NCI-H2227 (cell line): ENCODE measurements around the gene CHN2.
A peak's percentile ranks its signal among the peaks of the same experiment; 100 is the strongest.

Experiments
- DNase-seq: peaks from one replicate; lab custom pipeline; 2025; ENCODE audit not compliant: unreplicated experiment; lab: John Stamatoyannopoulos, UW

Gene CHN2

GRCh38 chr7:29304756-29305155 is 110.2 kb downstream of the CHN2 start:
- DNase-seq = no peak

DNA sequence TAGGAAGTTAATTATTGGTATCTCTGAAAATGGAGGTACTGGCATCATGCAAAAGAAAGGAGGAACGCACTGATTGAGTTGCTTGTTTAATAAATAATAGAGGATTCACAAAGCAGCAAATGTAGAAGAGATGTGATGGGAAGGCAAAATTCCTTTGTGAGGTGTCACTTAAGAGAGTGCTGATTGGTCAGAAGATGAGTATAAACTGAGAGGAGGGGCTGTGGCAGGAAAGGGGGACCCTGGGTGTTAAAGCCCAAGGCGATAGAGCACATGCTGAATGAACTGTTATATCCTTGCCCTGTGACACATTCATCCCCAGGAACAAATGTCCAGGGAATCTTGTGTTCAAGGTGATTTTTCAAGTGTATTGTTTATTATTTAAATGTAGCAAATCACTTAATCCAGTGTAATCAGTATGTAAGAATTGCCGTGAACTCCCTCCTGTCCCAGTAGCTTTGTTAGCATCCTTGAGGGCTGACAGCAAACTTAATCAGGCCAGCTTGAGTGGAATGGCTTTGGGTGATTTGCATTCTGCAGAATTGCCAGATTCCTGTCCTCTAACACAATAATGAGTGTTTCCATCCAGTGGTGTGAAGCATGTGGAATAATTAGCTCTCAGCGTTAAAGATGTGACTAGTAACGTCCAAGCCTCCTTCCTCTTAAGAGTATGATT is 111.9 kb downstream of the CHN2 start:
- DNase-seq = no peak

- DNase-seq = no peak
These were observed 113.8 kb downstream of the CHN2 start for GRCh38 chr7:29308424-29308823.

- no peak for DNase-seq
These were observed 114.7 kb downstream of the CHN2 start for GRCh38 chr7:29309041-29309854.

- DNase-seq = no peak
These were observed 116.0 kb downstream of the CHN2 start for GRCh38 chr7:29310625-29311024.

GRCh38 chr7:29311314-29311713 is 116.7 kb downstream of the CHN2 start:
- no peak for DNase-seq

DNA sequence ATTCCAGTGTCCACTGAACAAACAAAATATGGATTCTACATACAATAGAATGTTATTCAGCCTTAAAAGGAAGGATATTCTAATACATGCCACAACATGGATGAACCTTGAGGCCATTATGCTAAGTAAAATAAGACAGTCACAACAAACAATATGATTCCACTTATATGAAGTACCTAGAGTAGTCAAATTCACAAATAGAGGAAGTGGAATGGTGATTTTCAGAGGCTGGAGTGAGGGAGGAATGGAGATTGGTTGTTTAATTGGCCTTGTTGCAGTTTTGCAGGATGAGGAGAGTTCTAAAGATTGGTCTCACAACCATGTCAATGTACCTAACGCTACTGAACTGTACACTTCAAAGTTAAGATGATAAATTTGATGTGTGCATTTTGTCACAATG is 119.6 kb downstream of the CHN2 start:
- DNase-seq = no peak

DNA sequence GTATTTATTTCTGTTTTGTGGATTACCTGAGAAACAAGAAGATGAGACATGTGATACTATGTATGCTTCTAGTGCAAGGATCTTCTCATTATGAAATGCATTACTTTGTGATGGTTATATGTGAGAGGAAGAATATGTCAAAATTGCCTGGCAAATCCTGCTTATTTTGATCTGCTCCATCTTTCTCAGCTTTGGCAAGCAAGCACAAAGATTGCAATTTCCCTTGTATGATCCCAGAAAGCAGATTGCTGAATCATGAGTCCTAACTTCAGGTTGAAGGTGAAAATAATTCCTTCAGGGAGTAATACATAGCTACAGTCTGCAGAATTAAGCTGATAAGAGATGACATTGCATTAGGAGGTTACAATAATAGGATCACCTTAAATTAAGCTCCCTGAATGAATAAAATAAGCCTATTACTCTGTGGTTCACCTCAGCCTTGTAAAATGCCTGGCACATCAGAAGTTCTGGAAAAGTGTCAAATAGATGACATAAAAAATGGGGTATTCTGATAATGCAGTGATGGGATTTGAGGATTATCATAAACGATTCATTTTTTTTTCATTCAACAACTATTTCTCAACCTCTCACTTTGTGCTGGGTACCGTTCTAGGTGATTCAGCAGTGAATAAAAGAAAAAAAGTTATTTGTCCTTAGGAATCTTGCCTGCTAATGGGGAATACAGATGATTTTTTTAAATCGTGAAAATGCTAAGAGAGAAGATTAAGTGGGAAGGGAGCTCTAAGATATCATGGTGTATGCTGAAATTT is 120.7 kb downstream of the CHN2 start:
- DNase-seq = no peak

- DNase-seq = no peak
These were observed 121.3 kb downstream of the CHN2 start for GRCh38 chr7:29315892-29316270.

- no peak for DNase-seq
These were observed 122.4 kb downstream of the CHN2 start for GRCh38 chr7:29316926-29317325.

GRCh38 chr7:29318853-29319718 is 124.5 kb downstream of the CHN2 start:
- DNase-seq = peak; percentile 24

DNA sequence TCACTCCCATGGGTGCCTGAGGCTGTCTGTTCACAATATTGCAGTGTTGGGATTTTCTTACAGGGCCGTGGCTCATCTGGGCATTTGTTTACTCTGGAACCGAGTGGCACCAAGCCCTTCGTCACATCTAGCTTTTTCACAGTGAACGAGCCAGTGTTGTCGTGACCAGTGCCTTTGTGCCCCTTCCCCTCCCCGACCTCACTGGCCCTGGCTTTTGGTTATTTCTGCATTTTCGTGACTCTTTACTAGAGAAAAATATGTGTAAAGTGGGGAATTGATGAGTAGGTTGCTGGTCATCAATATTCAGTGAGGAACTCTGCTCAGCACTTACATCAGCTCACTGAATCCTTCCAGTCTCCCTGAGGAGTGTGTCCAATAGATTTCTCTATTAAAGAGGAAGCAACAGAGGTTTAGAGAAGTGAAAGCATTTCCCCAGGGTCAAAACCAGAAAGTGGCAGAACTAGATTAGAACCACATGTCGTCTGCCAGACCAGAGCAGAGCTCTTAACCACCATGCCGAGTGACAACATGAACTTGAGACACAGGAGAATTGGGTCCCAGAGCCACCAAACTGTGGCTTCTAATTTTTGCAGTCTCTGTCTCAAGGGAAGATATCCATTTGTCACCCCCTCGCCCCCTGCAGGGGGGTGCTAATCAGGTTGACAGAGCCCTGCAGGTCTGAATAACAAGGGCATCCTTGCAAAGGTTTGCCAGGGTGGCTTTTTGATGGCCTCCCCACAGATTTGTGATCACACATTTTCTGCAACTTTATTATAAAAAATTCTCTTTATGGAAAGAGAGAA is 125.3 kb downstream of the CHN2 start:
- DNase-seq = no peak

DNA sequence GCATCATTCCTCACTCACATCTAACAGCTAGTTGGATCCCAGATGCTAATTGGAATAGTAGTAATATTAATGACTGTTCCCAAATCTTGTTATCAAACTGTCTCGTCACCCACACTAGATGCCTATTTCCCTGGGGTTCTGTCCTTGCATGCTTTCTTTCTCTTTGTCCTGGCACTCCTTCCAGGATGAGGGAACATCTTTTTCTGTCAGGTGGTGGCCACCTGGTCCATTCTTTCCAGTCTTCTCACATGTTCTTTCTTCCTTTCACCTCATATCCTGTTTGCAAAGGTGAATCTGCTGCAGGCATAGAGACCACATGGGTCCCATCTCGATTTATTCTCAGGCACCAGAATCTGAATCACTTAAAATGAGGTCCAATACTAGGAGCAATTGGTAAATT is 126.0 kb downstream of the CHN2 start:
- DNase-seq = no peak

DNA sequence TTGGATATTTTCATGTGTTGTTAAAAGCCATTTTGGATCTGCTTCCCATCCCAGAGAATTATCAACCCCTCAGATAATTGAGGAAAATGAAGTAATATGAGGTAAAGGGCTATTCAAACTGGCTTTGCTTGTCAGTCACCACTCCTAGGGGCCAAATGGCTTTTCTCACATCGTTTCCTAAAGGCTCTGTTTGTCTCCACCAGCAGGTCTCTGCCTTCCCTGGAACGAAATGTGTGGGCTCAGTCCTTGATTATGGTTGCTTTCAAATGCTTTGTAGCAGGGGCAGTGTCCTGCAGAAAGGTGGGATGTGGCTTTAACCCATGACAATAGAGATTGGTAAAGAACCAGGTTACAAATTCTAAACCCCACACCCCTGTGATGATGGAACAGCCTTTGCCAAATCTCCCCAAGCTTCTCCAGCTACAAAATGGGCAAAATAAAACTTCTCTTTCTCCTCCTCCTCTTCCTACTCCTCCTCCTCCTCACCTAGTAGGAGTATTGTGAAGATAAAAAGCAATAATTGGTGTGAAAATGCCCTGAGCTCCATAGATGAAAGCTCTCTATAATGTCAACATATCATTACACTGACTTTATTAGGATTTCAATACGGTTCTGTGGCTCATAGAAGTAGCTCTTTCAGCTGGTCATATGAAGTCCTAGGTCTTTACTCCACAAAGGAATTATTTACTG is 127.6 kb downstream of the CHN2 start:
- DNase-seq = peak; percentile 54

GRCh38 chr7:29325476-29325875 is 130.9 kb downstream of the CHN2 start:
- DNase-seq = no peak

DNA sequence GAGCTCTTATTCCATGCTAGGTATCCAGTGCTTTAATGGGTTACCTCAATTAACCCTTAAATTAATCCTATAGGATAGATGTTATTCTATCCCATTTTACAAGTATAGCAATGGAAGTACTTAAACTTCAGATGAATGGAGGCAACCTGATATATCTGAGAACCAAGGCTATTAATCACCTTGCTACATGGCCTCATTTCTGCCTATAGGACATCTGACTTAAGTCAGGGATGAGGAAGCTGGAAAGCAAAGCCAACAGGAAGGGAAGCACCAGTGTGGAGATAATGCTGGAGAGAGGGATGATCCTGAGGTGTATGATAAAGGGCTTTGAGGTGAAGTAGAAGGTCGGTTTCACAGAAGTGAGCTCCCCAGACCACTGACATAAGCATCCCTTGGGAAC is 132.3 kb downstream of the CHN2 start:
- no peak for DNase-seq

GRCh38 chr7:29327455-29327854 is 132.9 kb downstream of the CHN2 start:
- DNase-seq = peak; percentile 56

- DNase-seq = no peak
These were observed 133.5 kb downstream of the CHN2 start for GRCh38 chr7:29328045-29328444.

DNA sequence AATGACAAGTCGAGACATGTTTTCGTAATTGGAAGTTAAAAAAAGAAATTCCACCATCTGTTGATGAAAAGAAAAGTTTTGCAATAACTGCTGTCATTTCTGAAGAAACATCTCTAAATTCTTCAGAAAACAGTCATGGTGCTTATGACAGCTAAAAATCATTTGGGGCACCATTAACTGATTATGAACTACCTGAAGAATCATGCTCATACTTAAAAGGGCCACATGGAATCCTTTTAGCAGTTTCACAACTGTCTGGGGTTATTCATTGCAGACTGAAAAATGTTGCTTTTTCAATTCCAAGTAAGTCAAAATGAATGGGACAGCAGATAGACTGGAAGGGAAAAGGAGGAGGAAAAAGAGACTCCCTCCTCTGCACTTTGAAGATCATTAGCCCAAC is 134.2 kb downstream of the CHN2 start:
- no peak for DNase-seq

- DNase-seq = no peak
These were observed 135.1 kb downstream of the CHN2 start for GRCh38 chr7:29329686-29330085.
